CD4-positive, alpha-beta T cell treated with Interleukin-12 subunit alpha and Interleukin-12 subunit beta, for 1 hour (primary cell): Measurements from ENCODE around the gene TBC1D32.
"Not testable (repeated sequence)": the region's sequence is repeated elsewhere in the genome, so short reads cannot be mapped to it uniquely, and the experiment has no call there.

ENCODE experiments used
- DNase-seq: peaks from one replicate; pipeline ENCODE4 v3.0.0-alpha.2; 2020

The TBC1D32 gene

DNA sequence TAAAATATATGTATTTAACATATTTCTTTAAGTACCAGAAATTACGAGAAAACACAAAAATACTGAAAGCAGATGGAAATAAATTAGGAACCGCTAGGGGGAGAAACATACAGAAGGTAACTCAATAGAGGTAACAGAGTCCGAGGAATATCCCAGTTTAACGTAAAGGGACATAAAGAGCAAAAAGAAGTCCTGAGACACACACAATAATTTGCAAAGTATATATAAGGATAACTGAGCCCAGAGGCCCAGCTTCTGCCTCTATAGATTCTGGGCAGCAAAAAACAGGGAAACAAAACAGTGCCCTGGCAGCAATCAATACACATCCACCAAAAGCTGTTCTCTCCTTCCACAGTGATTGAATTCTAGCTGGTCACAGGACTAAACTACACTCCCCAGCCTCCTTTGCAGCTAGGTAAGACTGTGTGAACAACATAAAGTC is 15.1 kb downstream of the TBC1D32 start:
- peak; percentile 9 for DNase-seq

DNA sequence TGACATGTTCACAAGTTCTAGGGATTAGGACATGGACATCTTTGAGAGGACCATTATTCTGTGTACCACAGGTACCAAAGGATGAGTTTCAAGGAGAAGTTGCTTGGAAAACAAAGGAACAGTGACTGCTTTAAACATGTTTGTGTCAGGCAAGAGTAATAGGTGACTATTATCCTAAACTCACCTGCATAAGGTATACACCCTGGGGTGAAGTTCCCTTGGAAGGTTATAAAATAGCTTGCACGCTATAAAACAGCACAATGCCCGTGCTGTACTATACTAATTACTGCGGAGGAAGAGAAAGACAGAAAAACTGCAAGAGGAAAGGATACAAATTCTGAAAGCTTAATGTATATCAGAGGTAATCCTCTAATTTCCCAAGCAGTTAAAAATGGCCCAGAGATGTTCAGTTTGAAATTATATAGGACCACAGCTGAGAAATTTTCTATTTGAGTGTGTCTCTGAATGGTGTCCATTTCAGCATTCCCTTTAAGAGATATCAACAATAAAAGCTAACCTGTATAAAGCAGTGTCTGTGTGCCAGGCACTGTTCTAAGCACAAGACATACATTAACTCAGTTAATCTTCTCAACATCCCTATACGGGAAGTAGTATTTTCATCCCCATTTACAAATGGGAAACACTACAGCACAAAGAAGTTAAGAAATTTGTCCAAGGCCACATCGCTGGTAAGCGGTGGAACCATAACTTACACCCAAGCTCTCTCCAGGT is 19.7 kb downstream of the TBC1D32 start:
- DNase-seq = no peak

DNA sequence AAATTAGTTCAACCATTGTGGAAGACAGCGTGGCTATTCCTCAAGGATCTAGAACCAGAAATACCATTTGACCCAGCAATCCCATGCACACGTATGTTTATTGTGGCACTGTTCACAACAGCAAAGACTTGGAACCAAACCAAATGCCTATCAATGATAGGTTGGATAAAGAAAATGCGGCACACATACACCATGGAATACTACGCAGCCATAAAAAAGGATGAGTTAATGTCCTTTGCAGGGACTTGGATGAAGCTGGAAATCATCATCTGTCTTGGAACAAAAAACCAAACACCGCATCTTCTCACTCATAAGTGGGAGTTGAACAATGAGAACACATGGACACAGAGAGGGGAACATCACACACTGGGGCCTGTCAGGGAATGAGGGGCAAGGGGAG is 22.5 kb downstream of the TBC1D32 start:
- not testable (repeated sequence) for DNase-seq

GRCh38 chr6:121310495-121310894 is 23.8 kb downstream of the TBC1D32 start:
- no peak for DNase-seq

DNA sequence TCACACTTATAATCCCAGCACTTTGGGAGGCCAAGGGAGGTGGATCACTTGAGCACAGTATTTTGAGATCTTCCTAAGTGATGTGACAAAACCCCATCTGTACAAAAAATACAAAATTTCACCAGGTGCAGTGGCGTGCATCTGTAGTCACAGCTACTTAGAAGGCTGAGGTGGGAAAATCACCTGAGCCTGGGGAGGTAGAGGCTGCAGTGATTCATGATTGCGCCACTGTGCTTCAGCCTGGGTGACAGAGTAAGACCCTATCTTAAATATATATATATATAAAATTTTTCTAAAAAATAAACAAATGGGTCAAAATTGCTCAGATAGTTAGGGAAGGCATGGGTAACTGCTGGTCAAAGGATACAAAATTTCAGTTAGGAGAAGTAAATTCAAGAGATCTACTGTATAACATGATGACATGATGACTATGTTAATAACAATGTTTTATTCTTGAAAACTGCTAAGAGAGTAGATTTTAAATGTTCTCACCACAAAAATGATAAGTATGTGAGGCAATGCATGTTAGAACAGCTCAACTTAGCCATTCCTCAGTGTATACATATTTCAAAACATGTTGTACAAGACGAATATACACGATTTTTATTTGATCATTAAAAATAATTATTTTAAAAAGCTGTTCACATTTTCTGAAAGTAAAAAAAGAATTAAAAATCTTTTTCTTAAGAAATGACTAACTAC is 24.4 kb downstream of the TBC1D32 start:
- DNase-seq = no peak

DNA sequence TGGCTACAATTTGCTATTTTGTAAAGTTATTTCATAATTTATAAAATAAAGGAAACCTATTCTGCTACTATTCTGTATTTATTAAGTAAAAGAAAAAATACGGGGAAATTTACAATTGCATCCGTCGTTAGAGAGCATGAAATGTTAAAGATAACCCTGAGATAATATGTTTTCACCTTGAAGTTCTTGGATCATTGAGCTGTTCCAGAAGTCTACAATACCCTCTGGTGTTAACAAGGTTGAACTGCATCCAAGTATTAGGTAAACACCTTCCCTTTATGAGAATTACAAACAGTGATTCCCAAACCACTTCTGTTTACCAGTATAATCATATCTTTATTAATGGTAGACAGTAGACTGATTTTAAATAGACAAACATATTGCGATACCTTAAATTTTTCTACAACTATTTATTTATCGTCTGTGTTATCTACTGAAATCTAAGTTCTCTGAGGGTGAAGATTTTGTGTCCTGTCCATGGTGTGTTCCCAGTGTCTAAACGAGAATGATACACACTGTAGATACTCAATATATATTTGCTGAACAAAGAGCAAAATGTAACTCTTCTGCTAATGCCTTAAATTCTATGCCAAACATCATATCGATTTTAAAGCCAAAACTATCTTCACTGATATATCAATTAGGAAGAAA is 28.2 kb downstream of the TBC1D32 start:
- peak; percentile 23 for DNase-seq

DNA sequence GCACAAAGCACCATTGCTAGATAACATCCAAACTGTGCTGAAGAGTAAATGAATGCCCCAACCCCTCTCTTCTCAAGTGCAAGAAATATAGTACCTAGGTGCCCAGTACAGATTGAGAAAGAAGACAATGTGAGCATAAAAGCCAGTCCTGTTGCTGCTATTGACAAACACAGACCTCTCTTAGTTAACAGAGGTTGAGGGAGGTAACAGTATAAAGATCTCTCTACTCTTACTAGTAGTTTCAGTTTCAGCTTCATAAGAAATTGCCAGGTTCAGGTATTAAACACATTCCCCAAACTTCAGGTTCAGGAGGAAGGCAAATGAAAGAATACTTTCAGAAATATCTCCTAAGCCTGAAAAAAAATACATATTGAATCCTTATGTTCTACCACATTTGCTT is 31.4 kb downstream of the TBC1D32 start:
- DNase-seq = no peak

DNA sequence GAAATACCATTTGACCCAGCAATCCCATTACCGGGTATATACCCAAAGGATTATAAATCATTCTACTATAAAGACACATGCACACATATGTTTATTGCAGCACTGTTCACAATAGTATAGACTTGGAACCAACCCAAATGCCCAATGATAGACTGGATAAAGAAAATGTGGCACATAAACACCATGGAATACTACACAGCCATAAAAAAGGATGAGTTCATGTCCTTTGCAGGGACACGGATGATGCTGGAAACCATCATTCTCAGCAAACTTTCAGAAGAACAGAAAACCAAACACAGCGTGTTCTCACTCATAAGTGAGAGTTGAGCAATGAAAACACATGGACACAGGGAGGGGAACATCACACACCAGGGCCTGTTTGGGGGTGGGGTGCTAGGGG is 33.1 kb downstream of the TBC1D32 start:
- DNase-seq = not testable (repeated sequence)

DNA sequence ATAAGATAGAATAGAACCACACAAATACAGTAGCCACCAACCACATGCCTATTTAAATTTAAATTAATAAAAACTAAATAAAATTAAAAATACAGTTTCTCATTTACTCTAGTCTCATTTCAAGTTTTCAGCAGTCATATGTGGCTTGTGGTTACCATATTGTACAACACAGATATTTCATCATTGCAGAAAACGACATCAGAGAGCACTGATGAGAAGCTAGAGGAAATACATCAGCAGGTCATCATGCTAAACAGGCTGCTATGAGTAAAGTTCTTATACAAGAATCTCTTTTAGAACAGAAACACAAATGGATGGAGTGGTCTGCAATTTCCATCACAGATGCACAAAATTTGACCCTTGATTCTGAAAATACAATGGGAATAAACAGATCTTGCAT is 36.6 kb downstream of the TBC1D32 start:
- DNase-seq = no peak

- no peak for DNase-seq
Measured at GRCh38 chr6:121285041-121285440, 49.2 kb downstream of the TBC1D32 start.

DNA sequence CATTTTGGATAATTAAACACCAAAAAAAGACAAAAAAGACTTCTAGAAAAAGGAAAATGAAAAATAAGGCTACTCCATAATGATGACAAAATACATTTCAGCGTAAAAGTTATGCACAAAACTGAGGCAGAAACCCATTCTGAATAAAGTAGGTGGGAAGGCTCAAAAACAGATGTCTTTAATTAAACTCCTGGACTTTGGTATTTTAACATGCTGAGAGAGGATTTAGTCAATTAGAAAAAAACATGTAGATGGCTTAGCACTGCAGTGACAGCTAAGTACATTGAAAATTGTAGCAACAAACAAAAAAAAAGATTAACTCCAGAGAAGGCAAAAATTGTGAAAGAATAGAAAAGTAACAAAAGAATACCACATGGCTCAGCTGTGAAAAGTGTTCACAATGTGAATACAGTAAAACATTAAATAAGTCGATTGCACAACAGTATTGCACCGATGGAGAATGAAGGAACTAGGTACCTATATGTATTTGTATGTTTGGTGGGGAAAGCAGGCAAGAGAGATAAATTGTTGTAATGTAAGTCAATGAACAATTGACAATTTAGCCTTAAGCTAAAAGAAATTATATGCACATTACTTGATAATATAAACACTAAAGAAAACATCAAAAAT is 59.5 kb downstream of the TBC1D32 start:
- DNase-seq = no peak

- DNase-seq = no peak
Measured at GRCh38 chr6:121263742-121264141, 70.5 kb downstream of the TBC1D32 start.

DNA sequence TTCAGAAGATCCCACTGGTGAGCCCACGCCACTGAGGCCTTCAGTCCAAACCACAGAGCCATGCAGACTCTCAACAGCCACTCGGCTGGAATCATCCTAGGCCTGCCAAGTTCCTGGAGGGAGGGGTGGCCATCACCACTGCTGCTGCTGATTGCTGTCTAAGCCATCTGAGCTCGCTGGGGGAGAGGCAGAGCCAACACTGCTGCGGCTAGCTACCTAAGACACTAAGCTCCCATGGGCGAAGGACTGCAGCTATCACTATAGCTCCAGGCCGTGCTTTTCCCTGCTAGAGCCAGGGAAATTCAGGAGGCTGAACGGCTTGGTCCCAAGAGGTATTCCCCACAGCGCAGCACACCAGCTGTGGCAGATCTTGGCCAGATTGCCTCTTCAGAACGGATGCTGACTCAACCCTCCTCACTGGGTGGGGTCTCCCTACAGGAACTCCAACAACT is 73.6 kb downstream of the TBC1D32 start:
- DNase-seq = no peak

DNA sequence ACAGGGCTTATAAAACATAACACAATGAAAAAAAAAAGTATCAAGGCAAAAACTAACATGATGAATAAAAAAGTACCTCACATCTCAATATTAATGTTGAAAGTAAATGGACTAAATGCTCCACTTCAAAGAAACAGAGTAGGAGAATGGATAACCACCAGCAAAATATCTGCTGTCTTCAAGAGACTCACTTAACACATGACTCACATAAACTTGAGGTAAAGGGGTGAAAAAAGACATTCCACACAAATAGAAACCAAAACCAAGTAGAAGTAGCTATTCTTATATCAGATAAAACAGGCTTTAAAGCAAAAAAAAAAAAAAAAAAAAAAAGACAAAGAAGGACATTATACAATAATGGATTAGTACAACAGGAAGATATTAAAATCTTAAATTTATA is 86.9 kb downstream of the TBC1D32 start:
- no peak for DNase-seq

GRCh38 chr6:121242386-121242785 is 91.9 kb downstream of the TBC1D32 start:
- DNase-seq = no peak

DNA sequence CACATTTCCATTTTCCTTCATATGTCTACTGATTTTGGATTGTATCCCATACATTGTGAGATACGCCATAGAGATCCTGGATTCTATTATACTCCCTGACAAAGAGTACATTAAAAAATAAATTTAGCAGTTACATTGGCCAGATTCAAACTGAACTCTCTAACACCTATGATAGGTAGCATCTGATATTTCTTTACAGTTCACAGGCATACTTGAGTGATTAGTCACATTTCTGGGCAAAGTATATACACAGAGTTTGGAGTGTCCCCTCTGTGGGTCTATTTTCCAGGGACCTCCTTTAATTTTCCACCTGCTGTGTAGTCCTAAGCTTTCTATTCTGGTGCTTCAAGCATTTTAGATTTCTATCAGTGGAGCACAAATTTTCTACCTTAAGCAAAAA is 96.4 kb downstream of the TBC1D32 start:
- no peak for DNase-seq

DNA sequence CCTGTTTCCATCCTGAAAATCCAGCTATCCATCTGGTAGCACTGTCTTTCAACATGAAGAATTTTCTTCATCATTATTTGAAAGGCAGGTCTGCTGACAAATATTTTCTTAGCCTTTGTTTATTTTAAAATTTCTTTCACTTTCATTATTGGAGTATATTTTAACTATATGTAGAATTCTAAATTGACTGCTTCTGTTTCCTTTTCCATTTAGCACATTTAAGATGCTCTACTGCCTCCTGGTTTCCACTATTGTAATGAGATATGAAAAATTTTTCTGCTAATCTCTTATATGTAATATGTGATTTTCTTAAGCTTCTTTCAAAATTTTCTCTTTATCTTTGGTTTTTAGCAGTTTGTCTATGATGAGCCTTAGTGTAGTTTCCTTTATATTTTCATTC is 97.3 kb downstream of the TBC1D32 start:
- DNase-seq = no peak

DNA sequence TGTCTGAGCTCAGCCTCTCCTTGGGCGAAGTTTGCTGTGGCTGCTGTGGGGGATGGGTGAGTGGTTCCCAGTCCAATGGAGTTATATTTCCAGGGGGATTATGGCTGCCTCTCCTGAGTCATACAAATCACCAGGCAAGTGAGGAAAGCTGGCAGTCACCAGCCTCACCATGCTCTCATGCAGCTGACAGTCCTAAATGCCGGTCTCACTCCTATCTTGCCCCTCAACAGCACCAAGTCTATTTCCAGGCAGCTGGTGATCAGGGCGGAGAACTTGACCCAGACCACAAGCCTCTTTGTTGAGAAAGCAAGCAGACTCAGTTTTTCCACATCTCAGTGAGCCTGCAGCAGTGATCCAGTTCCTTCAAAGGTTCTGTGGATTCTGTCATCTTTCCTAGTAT is 98.9 kb downstream of the TBC1D32 start:
- no peak for DNase-seq

GRCh38 chr6:121223930-121224329 is 110.3 kb downstream of the TBC1D32 start:
- no peak for DNase-seq

- DNase-seq = no peak
Measured at GRCh38 chr6:121223212-121223611, 111.1 kb downstream of the TBC1D32 start.

GRCh38 chr6:121222656-121223055 is 111.6 kb downstream of the TBC1D32 start:
- DNase-seq = no peak

- no peak for DNase-seq
Measured at GRCh38 chr6:121216928-121217327, 117.4 kb downstream of the TBC1D32 start.

- DNase-seq = not testable (repeated sequence)
Measured at GRCh38 chr6:121213341-121213740, 120.9 kb downstream of the TBC1D32 start.
